NCI-H2227 (cell line): ENCODE data around the gene PRDX3.
"Not testable (repeated sequence)": the region's sequence is repeated elsewhere in the genome, so short reads cannot be mapped to it uniquely, and the experiment has no call there.

Experiments used
- DNase-seq: peaks from one replicate; lab custom pipeline; 2025; ENCODE audit not compliant: unreplicated experiment; lab: John Stamatoyannopoulos, UW

The PRDX3 gene

DNA sequence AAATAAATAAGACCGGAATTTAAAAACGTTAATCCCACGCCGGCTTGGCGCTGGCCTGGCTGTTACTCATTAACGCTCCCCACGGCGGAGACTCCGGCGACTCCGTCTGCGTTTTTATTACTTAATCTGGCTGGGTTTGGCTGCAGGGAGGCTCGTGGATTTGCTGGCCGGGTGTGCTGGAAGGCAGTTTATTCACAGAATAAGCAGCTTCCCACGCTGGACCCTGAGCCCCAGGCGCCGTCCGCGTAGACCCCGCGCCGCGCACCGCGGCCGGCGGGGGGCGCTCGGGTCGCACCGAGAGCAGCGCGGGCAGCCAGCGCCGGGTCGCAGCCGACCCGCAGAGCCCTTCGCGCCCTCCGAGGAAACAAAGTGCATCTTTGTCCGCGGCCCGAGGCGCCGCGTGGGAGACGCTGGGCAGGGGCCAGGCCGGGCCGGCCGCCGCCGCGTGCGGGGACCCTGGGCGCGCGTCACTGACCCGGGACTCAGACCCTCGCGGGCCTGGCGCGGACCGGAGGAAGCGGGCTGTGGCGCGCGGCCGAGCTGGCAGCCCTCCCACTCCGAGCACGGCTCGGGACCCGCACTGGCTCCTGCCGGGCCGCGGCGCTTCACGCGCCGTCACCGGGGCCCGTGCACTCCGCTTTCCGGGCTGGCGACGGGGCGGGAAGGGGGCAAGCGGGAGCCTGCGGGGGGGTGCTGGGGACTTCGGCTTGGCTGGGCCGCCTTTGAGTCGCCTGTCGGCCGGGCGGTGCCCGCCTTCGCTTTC lies 28.2 kb upstream of the PRDX3 start:
- peak; percentile 82 for DNase-seq

DNA sequence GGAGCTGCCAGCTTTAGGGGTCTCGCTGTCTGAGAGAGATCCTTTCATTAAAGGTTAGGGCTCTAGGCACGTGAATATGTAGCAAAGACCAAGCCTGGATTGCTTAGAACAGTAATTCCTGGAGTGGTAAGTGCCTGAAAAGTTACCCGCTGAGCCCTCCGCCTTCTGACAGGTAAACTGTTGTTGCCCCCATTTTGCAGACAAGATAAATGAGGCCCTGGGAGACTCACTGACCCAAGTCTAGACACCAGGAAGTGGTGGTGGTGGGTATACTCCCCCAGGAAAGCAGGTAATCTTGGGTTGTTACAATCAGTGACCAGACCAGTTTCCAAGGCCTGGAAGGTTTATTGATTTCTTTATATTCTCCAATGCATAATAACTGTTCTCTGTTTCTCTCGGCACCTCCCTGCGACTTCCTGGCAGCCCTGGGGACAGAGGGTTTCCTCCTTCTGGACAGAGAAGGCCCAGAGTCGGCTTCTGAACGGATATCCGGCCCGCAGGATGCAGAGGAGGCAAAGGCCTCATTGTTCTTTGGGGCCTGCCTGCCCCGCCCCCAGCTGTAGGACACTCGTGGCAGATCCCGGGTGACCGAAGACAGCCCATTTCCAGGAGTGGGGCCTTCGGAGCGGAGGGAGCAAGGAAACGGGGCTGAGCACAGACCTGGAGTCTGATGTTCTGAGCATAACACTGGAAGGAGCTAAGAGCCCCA lies 27.4 kb upstream of the PRDX3 start:
- peak; percentile 39 for DNase-seq

- no peak for DNase-seq
Measured at GRCh38 chr10:119203006-119203405, 24.4 kb upstream of the PRDX3 start.

DNA sequence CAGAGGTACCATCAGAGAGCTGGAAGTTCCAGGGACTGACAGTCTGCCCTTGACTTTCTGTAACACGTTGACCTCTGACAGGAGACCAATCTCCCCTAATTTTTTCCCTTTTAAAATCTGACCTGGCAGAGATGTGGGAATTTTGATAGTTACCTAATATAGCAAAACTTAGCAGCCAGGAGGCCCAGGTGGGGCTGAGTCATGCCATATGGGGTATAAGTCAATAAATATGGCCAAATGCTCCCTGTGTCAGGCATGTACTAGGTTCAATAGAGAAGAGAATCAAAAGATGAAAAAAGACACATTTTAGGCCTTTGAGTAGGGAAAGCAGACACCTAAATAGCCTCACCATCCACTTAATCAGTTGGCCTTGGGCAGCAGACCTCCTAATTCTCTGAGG lies 22.6 kb upstream of the PRDX3 start:
- DNase-seq: no peak

- DNase-seq: peak; percentile 63
Measured at GRCh38 chr10:119199231-119199992, 20.8 kb upstream of the PRDX3 start.

GRCh38 chr10:119198438-119198837 lies 19.8 kb upstream of the PRDX3 start:
- no peak for DNase-seq

- DNase-seq: no peak
Measured at GRCh38 chr10:119197921-119198320, 19.3 kb upstream of the PRDX3 start.

GRCh38 chr10:119191881-119192280 lies 13.3 kb upstream of the PRDX3 start:
- DNase-seq: no peak

GRCh38 chr10:119190954-119191785 lies 12.6 kb upstream of the PRDX3 start:
- DNase-seq: no peak

DNA sequence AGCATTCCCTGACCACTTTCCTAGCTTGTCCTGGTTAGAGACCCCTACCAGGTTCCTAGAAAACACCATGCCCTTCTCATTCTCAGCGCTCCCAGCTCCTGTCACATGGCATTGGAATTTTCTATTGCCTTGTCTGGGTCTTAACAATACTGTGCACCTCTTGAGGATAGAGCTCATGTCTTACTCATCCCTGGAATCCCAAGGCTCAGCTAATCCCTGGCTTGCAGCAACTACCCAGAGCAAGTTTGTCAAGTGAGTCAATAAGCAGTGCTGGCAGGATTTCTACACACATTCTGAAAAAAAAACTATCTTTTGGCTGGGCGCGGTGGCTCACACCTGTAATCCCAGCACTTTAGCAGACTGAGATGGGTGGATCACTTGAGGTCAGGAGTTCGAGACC lies 11.7 kb upstream of the PRDX3 start:
- no peak for DNase-seq

DNA sequence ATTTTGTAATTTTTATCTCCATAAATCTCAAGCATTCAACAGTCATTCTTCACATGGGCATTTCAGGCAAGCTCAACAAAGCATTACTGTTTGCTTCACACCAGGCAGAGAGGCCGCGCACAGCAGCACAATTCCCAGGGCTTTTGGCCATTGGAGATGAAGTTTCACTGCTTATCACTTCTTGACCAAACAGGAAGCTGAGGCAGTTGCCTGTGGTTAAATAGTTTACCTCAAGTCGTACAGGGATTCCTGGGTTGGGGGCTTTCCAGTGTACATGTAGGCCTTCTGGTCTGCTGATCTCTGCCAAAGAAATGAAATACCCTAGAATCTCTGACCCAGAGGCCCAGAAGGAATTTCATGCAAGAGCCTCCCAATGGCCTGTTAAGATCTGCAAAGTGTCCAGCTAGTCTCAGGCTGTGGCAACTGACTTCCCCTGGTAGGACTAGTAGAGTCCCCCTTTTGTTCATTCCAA lies 11.2 kb upstream of the PRDX3 start:
- no peak for DNase-seq

GRCh38 chr10:119183664-119184412 lies 5.2 kb upstream of the PRDX3 start:
- DNase-seq: no peak

- not testable (repeated sequence) for DNase-seq
Measured at GRCh38 chr10:119180850-119181400, 2.3 kb upstream of the PRDX3 start.

DNA sequence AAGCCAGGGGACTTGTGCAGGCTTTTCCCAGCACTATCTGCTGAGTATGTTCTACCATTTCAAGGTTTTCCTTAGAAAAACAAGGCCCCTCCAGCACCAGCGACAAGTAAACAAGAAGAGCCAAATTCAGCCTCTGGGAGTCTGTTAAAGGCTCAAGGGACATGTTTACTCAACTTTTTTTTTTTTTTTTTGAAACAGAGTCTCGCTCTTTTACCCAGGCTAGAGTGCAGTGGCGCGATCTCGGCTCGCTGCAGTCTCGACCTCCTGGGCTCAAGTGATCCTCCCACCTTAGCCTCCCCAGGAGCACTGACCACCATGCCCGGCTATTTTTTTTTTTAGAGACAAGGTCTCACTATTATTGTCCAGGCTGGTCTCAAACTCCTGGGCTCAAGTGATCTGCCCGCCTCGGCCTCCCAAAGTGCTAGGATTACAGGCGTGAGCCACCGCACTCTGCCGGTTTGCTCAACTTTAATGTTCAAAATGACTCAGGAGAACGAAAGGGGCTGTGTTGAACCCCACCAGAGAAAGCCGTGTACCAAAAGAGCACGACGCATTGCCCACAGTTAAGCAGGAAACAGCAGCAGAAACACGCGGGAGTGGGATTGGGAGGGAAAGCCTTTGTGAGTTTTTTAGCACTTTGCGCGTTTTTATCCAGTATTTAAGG lies 772 bp downstream of the PRDX3 start:
- DNase-seq: no peak

- DNase-seq: no peak
Measured at GRCh38 chr10:119176166-119176565, 2.4 kb downstream of the PRDX3 start.

DNA sequence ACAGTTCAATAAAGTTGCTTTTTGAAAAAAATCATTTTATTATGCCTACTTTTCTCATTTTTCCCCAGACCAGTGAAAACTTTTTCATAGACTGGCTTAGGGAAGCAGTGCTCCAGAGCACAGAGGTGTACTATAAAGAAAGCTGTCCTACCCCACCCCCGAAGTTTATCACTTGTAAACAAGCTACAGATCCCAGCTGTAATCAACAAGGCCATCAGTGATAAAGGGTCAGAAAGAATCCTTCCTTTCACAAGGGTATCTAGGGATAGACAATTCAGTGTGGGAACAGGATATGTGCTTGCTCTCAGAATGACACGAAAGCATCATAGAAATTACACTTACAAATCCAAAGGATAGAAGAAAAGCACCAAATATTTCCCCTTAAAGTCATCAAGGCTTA lies 4.5 kb downstream of the PRDX3 start:
- no peak for DNase-seq

GRCh38 chr10:119167041-119167440 lies 11.6 kb downstream of the PRDX3 start:
- DNase-seq: no peak

GRCh38 chr10:119166564-119166963 lies 12.0 kb downstream of the PRDX3 start:
- no peak for DNase-seq

DNA sequence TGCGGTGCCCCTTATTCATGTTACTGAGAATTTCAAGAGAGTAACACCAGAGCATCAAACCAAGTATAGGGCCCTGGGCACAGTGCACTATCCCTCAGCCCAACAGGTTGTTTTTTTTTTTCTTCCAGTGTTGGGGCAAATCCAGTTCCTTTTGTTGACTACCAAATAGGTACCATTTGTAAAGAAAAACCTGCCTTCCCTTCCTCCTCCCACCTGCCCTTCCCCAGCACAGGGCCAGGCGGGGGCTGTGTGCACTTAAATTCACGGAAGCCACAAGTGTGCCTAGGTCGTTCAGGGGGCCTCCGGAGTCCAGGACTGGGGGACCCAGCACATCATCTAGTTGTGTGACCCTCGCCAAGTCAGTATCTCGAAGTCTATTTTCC lies 12.5 kb downstream of the PRDX3 start:
- DNase-seq: no peak
